IMR-90 (cell line): ENCODE results near the gene CAND1. TPM values are rescaled to one million over a fixed set of nuclear protein-coding genes. Genes with fewer than 3 reads are reported as not detected.
A peak's percentile ranks its signal among the peaks of the same experiment; 100 is the strongest.

ENCODE experiments used
- ATAC-seq: fragments of 200-7000 bp; cut with Tn5 transposase; 2 replicates; pipeline ENCODE4 v1.9.1; 2020; ENCODE audit warnings: low read depth, mild to moderate bottlenecking, moderate library complexity
- BruUV-seq: library from RNA; stranded (reverse); fragments of 400-500 nt; replicated peaks from 2 replicates; lab custom pipeline; 2021; lab: Mats Ljungman, UMichigan
- CTCF ChIA-PET: fragments of 300-600 bp; formaldehyde crosslinking; extraction: SDS; loops from one replicate; lab custom pipeline; 2021; ENCODE audit warnings: antibody characterized with exemption; lab: Yijun Ruan, JAX
- POLR2A ChIA-PET: fragments of 300-600 bp; sonication (Branson Sonifier 250); formaldehyde crosslinking; loops from one replicate; lab custom pipeline; 2022; ENCODE audit warnings: antibody characterized with exemption; ENCODE audit not compliant: unreplicated experiment; lab: Charles Lee
- DNase-seq: peaks from one replicate; pipeline ENCODE4 v3.0.0; 2013
- H2AFZ ChIP-seq: replicated peaks from 2 replicates; pipeline ENCODE3; 2013; ENCODE audit warnings: low read length, mild to moderate bottlenecking; ENCODE audit not compliant: poor library complexity
- H2AK5ac ChIP-seq: 2 replicates; pipeline ENCODE4 v1.6.1; 2013; ENCODE audit warnings: low read depth, low read length, inconsistent platforms
- H2AK9ac ChIP-seq: replicated peaks from 2 replicates; pipeline ENCODE3; 2013; ENCODE audit warnings: mild to moderate bottlenecking, low read depth, low read length, moderate library complexity; ENCODE audit not compliant: poor library complexity
- H2BK120ac ChIP-seq: 2 replicates; pipeline ENCODE4 v1.6.1; 2013; ENCODE audit warnings: low read depth, low read length, inconsistent platforms
- H2BK15ac ChIP-seq: 3 replicates; pipeline ENCODE4 v1.6.1; 2013; ENCODE audit warnings: low read depth, low read length, inconsistent platforms
- H2BK20ac ChIP-seq: 2 replicates; pipeline ENCODE4 v1.6.1; 2013; ENCODE audit warnings: low read depth, mild to moderate bottlenecking, inconsistent platforms, low read length, moderate library complexity
- H2BK5ac ChIP-seq: 2 replicates; pipeline ENCODE4 v1.6.1; 2013; ENCODE audit warnings: mild to moderate bottlenecking, low read depth, low read length, inconsistent platforms; ENCODE audit not compliant: poor library complexity, severe bottlenecking
- H3K14ac ChIP-seq: replicated peaks from 2 replicates; pipeline ENCODE4 v1.6.1; 2013; ENCODE audit warnings: low read depth, low read length, inconsistent platforms
- H3K18ac ChIP-seq: 2 replicates; pipeline ENCODE4 v1.6.1; 2013; ENCODE audit warnings: low read depth, low read length, control low read depth
- H3K23ac ChIP-seq: 2 replicates; pipeline ENCODE4 v1.6.1; 2013; ENCODE audit warnings: low read depth, low read length, inconsistent platforms
- H3K27ac ChIP-seq: 2 replicates; pipeline ENCODE4 v1.5.1; 2013; ENCODE audit warnings: mild to moderate bottlenecking, control low read depth, low read length; ENCODE audit not compliant: insufficient read depth
- H3K27me3 ChIP-seq: 2 replicates; pipeline ENCODE4 v1.6.1; 2013; ENCODE audit warnings: low read length; ENCODE audit not compliant: control insufficient read depth, insufficient read depth
- H3K36me3 ChIP-seq: 2 replicates; pipeline ENCODE4 v1.6.1; 2013; ENCODE audit warnings: low read length, mixed read lengths; ENCODE audit not compliant: control insufficient read depth, insufficient read depth
- H3K4ac ChIP-seq: 2 replicates; pipeline ENCODE4 v1.6.1; 2013; ENCODE audit warnings: low read depth, low read length, inconsistent platforms
- H3K4me1 ChIP-seq: 2 replicates; pipeline ENCODE4 v1.6.1; 2013; ENCODE audit warnings: low read length, mixed read lengths; ENCODE audit not compliant: control insufficient read depth, insufficient read depth
- H3K4me2 ChIP-seq: 2 replicates; pipeline ENCODE4 v1.6.1; 2013; ENCODE audit warnings: low read depth, mild to moderate bottlenecking, control low read depth, low read length, moderate library complexity
- H3K4me3 ChIP-seq: 2 replicates; pipeline ENCODE4 v1.5.1; 2013; ENCODE audit warnings: low read depth, mild to moderate bottlenecking, control low read depth, low read length, moderate library complexity; ENCODE audit not compliant: insufficient read depth
- H3K56ac ChIP-seq: 2 replicates; pipeline ENCODE4 v1.6.1; 2013; ENCODE audit warnings: low read length, inconsistent platforms; ENCODE audit not compliant: insufficient read depth; ENCODE audit errors: extremely low read depth
- H3K79me1 ChIP-seq, 2 experiments: 2 replicates each; pipeline ENCODE4 v1.6.1; 2013; ENCODE audit warnings: low read length in 2 of 2, inconsistent platforms in 1 of 2, low read depth in 1 of 2
- H3K9ac ChIP-seq: 2 replicates; pipeline ENCODE4 v1.6.1; 2013; ENCODE audit warnings: low read depth, low read length, control low read depth
- H3K9me1 ChIP-seq: 2 replicates; pipeline ENCODE4 v1.6.1; 2013; ENCODE audit warnings: low read length, inconsistent platforms; ENCODE audit not compliant: insufficient read depth
- H3K9me3 ChIP-seq: 2 replicates; pipeline ENCODE4 v1.6.1; 2013; ENCODE audit warnings: low read length; ENCODE audit not compliant: control insufficient read depth, insufficient read depth
- H4K20me1 ChIP-seq: 2 replicates; pipeline ENCODE4 v1.6.1; 2013; ENCODE audit warnings: low read length, inconsistent platforms; ENCODE audit not compliant: insufficient read depth
- H4K5ac ChIP-seq: 2 replicates; pipeline ENCODE4 v1.6.1; 2013; ENCODE audit warnings: mild to moderate bottlenecking, low read depth, low read length, control low read depth
- H4K8ac ChIP-seq, 2 experiments: 2 replicates each; pipeline ENCODE4 v1.6.1; 2013; ENCODE audit warnings: low read depth in 2 of 2, low read length in 2 of 2, control low read depth in 1 of 2, inconsistent platforms in 1 of 2
- H4K91ac ChIP-seq: 2 replicates; pipeline ENCODE4 v1.6.1; 2013; ENCODE audit warnings: low read depth, low read length, inconsistent platforms; ENCODE audit not compliant: insufficient read depth
- MAFK ChIP-seq: IDR thresholded peaks from 2 replicates; pipeline ENCODE4 v1.6.1; 2012; ENCODE audit warnings: low read depth, low read length, improper control_type of control experiment
- MXI1 ChIP-seq: IDR thresholded peaks from 2 replicates; pipeline ENCODE4 v1.6.1; 2012; ENCODE audit warnings: low read depth, mild to moderate bottlenecking, low read length, moderate library complexity, borderline replicate concordance
- RCOR1 ChIP-seq: IDR thresholded peaks from 2 replicates; pipeline ENCODE4 v1.6.1; 2012; ENCODE audit warnings: mild to moderate bottlenecking, low read length, improper control_type of control experiment; ENCODE audit not compliant: insufficient replicate concordance
- RFX5 ChIP-seq: IDR thresholded peaks from 2 replicates; pipeline ENCODE4 v1.8.0; 2012; ENCODE audit warnings: low read depth, mild to moderate bottlenecking, low read length, moderate library complexity
- SMC3 ChIP-seq: fragments of 150-350 bp; IDR thresholded peaks from 2 replicates; pipeline ENCODE4 v1.6.1; 2016; ENCODE audit warnings: low read depth, mild to moderate bottlenecking, antibody characterized with exemption, low read length, moderate library complexity
- USF2 ChIP-seq: fragments of 150-350 bp; IDR thresholded peaks from 2 replicates; pipeline ENCODE4 v1.6.1; 2017; ENCODE audit warnings: mild to moderate bottlenecking, antibody characterized with exemption, low read length, low read depth
- whole genome bisulfite sequencing, 2 experiments: methylation state at CpG; one replicate each; pipeline versions ENCODE4 v1.1.5 to v1.1.7; 2013; ENCODE audit warnings: missing lambda C conversion rate in 2 of 2; ENCODE audit not compliant: insufficient read length in 1 of 2; ENCODE audit errors: extremely low coverage in 2 of 2; 5-methylcytosine and 5-hydroxymethylcytosine counted together
- dilution Hi-C: fragments of 300-500 bp; cut with HindIII; formaldehyde crosslinking; loops from one replicate; pipeline ENCODE4 v1.14.3; 2018; ENCODE audit warnings: low sequenced_read_pairs; ENCODE audit not compliant: unreplicated experiment
- in situ Hi-C: fragments of 300-500 bp; cut with MboI; formaldehyde crosslinking; loops from 3 replicates; pipeline ENCODE4 v1.14.3; 2019; ENCODE audit warnings: low sequenced_read_pairs, inconsistent platforms, mixed read lengths
- intact Hi-C: fragments of 100-400 bp; cut with micrococcal nuclease; formaldehyde crosslinking; loops from 2 replicates; pipeline ENCODE4 v1.10.0; 2022
- polyA plus RNA-seq, 3 experiments: library from polyadenylated mRNA; depleted of rRNA; stranded (reverse); fragments of >200 nt; gene quantifications; 2 replicates each; pipeline ENCODE4 v1.2.3, GENCODE V29; 2012; ENCODE audit warnings: low replicate concordance in 1 of 3
- total RNA-seq: library from RNA; depleted of rRNA; stranded (reverse); fragments of >200 nt; gene quantifications from 2 replicates; pipeline ENCODE4 v1.2.3, GENCODE V29; 2012

CAND1 gene
- total and polyA plus RNA-seq, 2 of the 4 experiments (the other 2 are of a cell fraction): 42.6 to 91.4 TPM

DNA sequence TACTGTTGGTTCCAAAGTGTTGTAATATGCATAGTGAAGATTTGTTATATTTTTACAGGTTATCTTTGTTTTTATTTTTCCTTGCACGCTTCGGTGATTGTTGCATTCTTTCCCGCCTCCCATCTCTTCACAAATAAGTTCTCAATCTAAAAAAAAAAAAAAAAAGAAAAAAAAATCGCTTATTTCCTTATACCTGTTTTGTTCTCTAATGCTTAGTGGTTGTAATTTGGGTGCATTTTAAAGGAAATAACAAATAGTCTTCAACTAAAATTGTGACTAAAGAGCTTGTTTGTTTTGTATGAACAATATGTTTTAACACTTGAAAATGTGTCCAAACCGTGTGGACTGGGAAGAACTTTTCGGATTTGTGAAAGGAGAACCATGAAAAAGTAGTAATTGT is 1.5 kb downstream of the CAND1 start:
- H4K5ac ChIP-seq: no peak overlapping the region
- BruUV-seq: no TSS peak
- peak overlapping the region; percentile 54 for H3K4me3 ChIP-seq
- no peak overlapping the region for H2AK9ac ChIP-seq
- POLR2A ChIA-PET: no interaction called here
- peaks cover 46% of the 10 kb centered on the region for H4K20me1 ChIP-seq
- dilution Hi-C loops: no loop called here
- WGBS, 2 experiments: no CpG with 5 or more reads among the region's 6 CpGs
- no peak overlapping the region for H2AK5ac ChIP-seq
- H3K18ac ChIP-seq: no peak overlapping the region
- TF ChIP-seq RFX5 (no peak), USF2 (no peak), MAFK (no peak), SMC3 (no peak), RCOR1 (no peak), MXI1 (no peak)
- peak overlapping the region; percentile 98 for H3K4me2 ChIP-seq
- H2BK15ac ChIP-seq: no peak overlapping the region
- H3K9me3 ChIP-seq: no peaks in the 10 kb centered on the region
- peak overlapping the region; percentile 93 for H2BK5ac ChIP-seq
- peaks cover 5% of the 10 kb centered on the region for H3K4me1 ChIP-seq
- H2BK120ac ChIP-seq: no peak overlapping the region
- H3K36me3 ChIP-seq: no peaks in the 10 kb centered on the region
- H3K14ac ChIP-seq: 0 out of 2 replicates have a peak overlapping the region, but pooled peaks have one; percentile 34
- CTCF ChIA-PET: interaction anchor here (1.7 kb wide), 1 partner anchor 10 kb away, joined by 3 read pairs; no protein-coding TSS in a partner anchor
- H4K91ac ChIP-seq: no peak overlapping the region
- no peaks in the 10 kb centered on the region for H3K27me3 ChIP-seq
- in situ Hi-C loops: no loop called here
- H3K27ac ChIP-seq: peak overlapping the region; percentile 97; the same call in 1 of the 2 replicates
- H2AFZ ChIP-seq: no peak overlapping the region
- H3K56ac ChIP-seq: peak overlapping the region; percentile 42; the same call in 1 of the 2 replicates
- ATAC-seq (no peak), DNase-seq (no peak)
- peaks cover 0 to 9% of the 10 kb centered on the region in 2 experiments; a peak in 3 of 4 replicates for H3K79me1 ChIP-seq
- no peak overlapping the region for H2BK20ac ChIP-seq
- intact Hi-C loops: loop anchor here (5.0 kb wide), 1 partner anchor 167 kb away; no protein-coding TSS in a partner anchor
- H3K4ac ChIP-seq: peak overlapping the region; percentile 90; the same call in 1 of the 2 replicates
- peak overlapping the region; percentile 79; the same call in 1 of the 2 replicates for H3K23ac ChIP-seq
- H3K9ac ChIP-seq: peak overlapping the region; percentile 96
- H3K9me1 ChIP-seq: no peaks in the 10 kb centered on the region
- no peak overlapping the region; a peak in 1 of 4 replicates for H4K8ac ChIP-seq
